T-cell (primary cell): ENCODE results near the gene KIAA0586. TPM values are rescaled to one million over a fixed set of nuclear protein-coding genes. Genes with fewer than 3 reads are reported as not detected.
"Not testable (repeated sequence)": the region's sequence is repeated elsewhere in the genome, so short reads cannot be mapped to it uniquely, and the experiment has no call there.

Experiments used
- ATAC-seq, 4 experiments: fragments of 200-7000 bp in 3 of 4; fragments of 150-1000 bp in 1 of 4; cut with Tn5 transposase; replicated peaks in 1 of 4; 1 replicate in 3 of 4; 2 replicates in 1 of 4; pipeline ENCODE4 v1.10.0; 2021; ENCODE audit warnings: moderate library complexity in 3 of 4, mild to moderate bottlenecking in 2 of 4, moderate number of reproducible peaks in 1 of 4
- CTCF ChIA-PET, 2 donors: fragments of 300-600 bp; sonication (Branson Sonifier 250); formaldehyde crosslinking; loops; one replicate each; lab custom pipeline; 2022; ENCODE audit warnings: antibody characterized with exemption in 2 of 2; lab: Charles Lee
- POLR2A ChIA-PET, 2 donors: fragments of 300-600 bp; sonication (Branson Sonifier 250); formaldehyde crosslinking; loops; one replicate each; lab custom pipeline; 2022; ENCODE audit warnings: antibody characterized with exemption in 2 of 2; lab: Charles Lee
- DNase-seq, 35 experiments: peaks; one replicate each; pipeline versions ENCODE4 v3.0.0 to v3.0.0-alpha.2; 2013 to 2023
- H3K27ac ChIP-seq: one replicate; pipeline ENCODE4 v1.5.1; 2013; ENCODE audit warnings: low read length
- H3K27me3 ChIP-seq, 2 experiments: replicated peaks in 1 of 2; 1 replicate in 1 of 2; 2 replicates in 1 of 2; pipeline versions ENCODE4 v1.6.1 to v1.7.0; 2013; ENCODE audit warnings: low read length in 1 of 2, mixed read lengths in 1 of 2; ENCODE audit not compliant: control insufficient read depth in 2 of 2, insufficient read depth in 2 of 2; ENCODE audit errors: extremely low read depth in 1 of 2
- H3K36me3 ChIP-seq, 2 donors: 1 replicate in 1 of 2; 2 replicates in 1 of 2; pipeline versions ENCODE4 v1.6.1 to v1.7.0; 2013; ENCODE audit warnings: low read length in 1 of 2; ENCODE audit not compliant: control insufficient read depth in 2 of 2, insufficient read depth in 1 of 2; ENCODE audit errors: extremely low read depth in 1 of 2
- H3K4me1 ChIP-seq, 2 experiments: 1 replicate in 1 of 2; 2 replicates in 1 of 2; pipeline versions ENCODE4 v1.6.1 to v1.7.0; 2013; ENCODE audit warnings: low read length in 2 of 2, mixed read lengths in 1 of 2; ENCODE audit not compliant: insufficient read depth in 2 of 2, control insufficient read depth in 1 of 2; ENCODE audit errors: extremely low read depth in 1 of 2
- H3K4me3 ChIP-seq, 2 donors: 1 replicate in 1 of 2; 2 replicates in 1 of 2; pipeline versions ENCODE4 v1.5.1 to v1.7.0; 2013; ENCODE audit warnings: mild to moderate bottlenecking in 2 of 2, low read length in 1 of 2, moderate library complexity in 1 of 2; ENCODE audit not compliant: control insufficient read depth in 1 of 2; ENCODE audit errors: extremely low read depth in 1 of 2
- H3K9me3 ChIP-seq: 2 replicates; pipeline ENCODE4 v1.7.0; 2013
- H3K27ac Mint-ChIP-seq, 2 donors: one replicate each; pipeline ENCODE4 v1.8.0; 2020 to 2021; ENCODE audit warnings: mild to moderate bottlenecking in 2 of 2, mixed read lengths in 2 of 2
- H3K27me3 Mint-ChIP-seq, 2 donors: one replicate each; pipeline ENCODE4 v1.8.0; 2021 to 2022; ENCODE audit warnings: mixed read lengths in 2 of 2
- H3K36me3 Mint-ChIP-seq: one replicate; pipeline ENCODE4 v1.8.0; 2021; ENCODE audit warnings: mixed read lengths
- H3K4me1 Mint-ChIP-seq, 3 donors: one replicate each; pipeline ENCODE4 v1.8.0; 2020 to 2022; ENCODE audit warnings: mixed read lengths in 3 of 3, mild to moderate bottlenecking in 1 of 3
- H3K4me3 Mint-ChIP-seq, 3 donors: one replicate each; pipeline ENCODE4 v1.8.0; 2020 to 2022; ENCODE audit warnings: mild to moderate bottlenecking in 3 of 3, mixed read lengths in 3 of 3, moderate library complexity in 3 of 3
- H3K9me3 Mint-ChIP-seq, 3 donors: one replicate each; pipeline ENCODE4 v1.8.0; 2020 to 2022; ENCODE audit warnings: mixed read lengths in 3 of 3
- WGBS: methylation state at CpG from one replicate; pipeline ENCODE4 v1.1.5; 2013; ENCODE audit warnings: missing lambda C conversion rate; ENCODE audit not compliant: insufficient coverage; 5-methylcytosine and 5-hydroxymethylcytosine counted together
- total RNA-seq, 35 experiments: library from RNA in 6 of 35; stranded (reverse) in 6 of 35; fragments of 120-200 nt in 1 of 35; gene quantifications; one replicate each; pipeline versions ENCODE4 v1.2.1 to v1.2.4 and lab custom pipeline; 2013 to 2026

KIAA0586 gene
- total RNA-seq, 5 donors from 2014 or later (not counting 1 experiment from before 2014, with no cell fraction given): 32.5 to 37.8 (median 33.7) TPM

DNA sequence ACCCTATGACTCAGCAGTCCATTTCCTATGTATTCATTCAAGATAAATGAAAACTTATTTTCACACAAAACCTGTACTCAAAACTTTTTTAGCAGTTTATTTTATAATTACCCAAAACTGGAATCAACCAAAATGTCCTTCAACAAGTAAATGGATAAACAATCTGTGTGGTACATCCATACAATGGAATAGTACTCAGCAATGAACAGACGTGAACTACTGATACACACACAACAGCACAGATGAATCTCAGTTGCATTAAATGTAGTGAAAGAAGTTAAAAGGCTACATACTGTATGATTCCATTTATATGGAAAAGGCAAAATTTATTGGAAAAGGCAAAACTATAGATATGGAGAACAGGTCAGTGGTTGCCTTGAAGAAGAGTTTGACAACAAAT lies 90.1 kb downstream of the KIAA0586 start:
- Histone ChIP-seq H3K4me3 (no peak overlapping the region), H3K36me3 (peaks cover 0 to 27% of the 10 kb centered on the region in 2 donors), H3K27me3 (no peaks in the 10 kb centered on the region), H3K27ac (no peak overlapping the region), H3K9me3 (no peaks in the 10 kb centered on the region), H3K4me1 (no peaks in the 10 kb centered on the region)
- CTCF ChIA-PET: no interaction called here
- DNase-seq: no peak
- POLR2A ChIA-PET: no interaction called here
- Mint-ChIP-seq H3K36me3 (peaks cover 75% of the 10 kb centered on the region), H3K4me1 (no peaks in the 10 kb centered on the region), H3K27ac (no peak overlapping the region), H3K4me3 (no peak overlapping the region), H3K9me3 (peaks cover 0 to 6% (median 0%) of the 10 kb centered on the region in 3 donors), H3K27me3 (no peaks in the 10 kb centered on the region)
- no CpG with 5 or more reads among the region's 1 CpG for WGBS
- no peak for ATAC-seq

DNA sequence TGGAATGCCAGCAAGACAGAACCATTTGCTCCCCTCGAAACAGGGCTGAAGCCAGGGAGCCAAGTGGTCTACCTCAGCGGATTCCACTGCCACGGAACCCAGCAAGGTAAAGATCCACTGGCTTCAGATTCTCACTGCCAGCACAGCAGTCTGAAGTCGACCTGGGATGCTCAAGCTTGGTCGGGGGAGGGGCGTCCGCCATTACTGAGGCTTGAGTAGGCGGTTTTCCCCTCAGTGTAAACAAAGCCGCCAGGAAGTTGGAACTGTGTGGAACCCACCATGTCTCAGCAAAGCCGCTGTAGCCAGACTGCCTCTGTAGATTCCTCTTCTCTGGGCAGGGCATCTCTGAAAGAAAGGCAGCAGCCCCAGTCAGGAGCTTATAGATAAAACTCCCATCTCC lies 98.2 kb downstream of the KIAA0586 start:
- not testable (repeated sequence) for H3K4me1 Mint-ChIP-seq

DNA sequence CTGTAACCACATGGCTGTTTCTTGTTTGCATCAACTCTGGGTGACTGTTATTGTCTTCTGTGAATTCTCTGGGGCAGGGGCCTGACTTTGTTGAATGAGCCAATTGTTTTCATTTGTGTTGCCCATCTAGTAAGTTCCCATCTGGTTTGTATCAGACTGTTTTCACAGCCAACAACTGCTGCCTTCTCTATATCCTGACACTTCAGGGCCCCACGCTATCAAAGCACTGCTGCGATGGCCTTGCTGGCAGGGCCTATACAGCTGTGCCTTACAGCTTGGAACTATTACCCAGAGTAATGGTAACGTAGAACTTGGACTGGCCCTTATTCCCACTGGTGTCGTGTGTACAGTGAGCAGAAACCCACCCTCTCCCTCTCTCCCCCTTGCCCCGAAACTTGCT lies 105.9 kb downstream of the KIAA0586 start:
- H3K36me3 Mint-ChIP-seq: peaks cover 19% of the 10 kb centered on the region
- H3K27me3 Mint-ChIP-seq: no peaks in the 10 kb centered on the region
- no peak overlapping the region for H3K4me3 ChIP-seq
- ChIA-PET POLR2A (no interaction called here), CTCF (interaction anchor here (0.6 to 1.3 kb wide), 2 partner anchors 9 to 10 kb away, joined by 3 to 10 read pairs; no protein-coding TSS in a partner anchor)
- 100% methylated on average over 2 of the region's 5 CpGs for WGBS
- peaks cover 0 to 2% of the 10 kb centered on the region in 2 experiments for H3K4me1 ChIP-seq
- H3K9me3 ChIP-seq: no peaks in the 10 kb centered on the region
- no peak overlapping the region for H3K27ac ChIP-seq
- no peak for DNase-seq
- no peak for ATAC-seq
- no peak overlapping the region for H3K4me3 Mint-ChIP-seq
- no peaks in the 10 kb centered on the region for H3K36me3 ChIP-seq
- peaks cover 9 to 15% (median 10%) of the 10 kb centered on the region in 3 donors for H3K4me1 Mint-ChIP-seq
- H3K9me3 Mint-ChIP-seq: peaks cover 8 to 22% (median 15%) of the 10 kb centered on the region in 3 donors
- H3K27me3 ChIP-seq: no peaks in the 10 kb centered on the region
- peak overlapping the region in 1 of 2 donors; percentile 1 for H3K27ac Mint-ChIP-seq

More for the DNA sequence above, 98.2 kb downstream of the KIAA0586 start:
- H3K27me3 ChIP-seq, H3K27ac Mint-ChIP-seq, H3K27ac ChIP-seq, H3K4me3 ChIP-seq, H3K9me3 ChIP-seq, H3K36me3 ChIP-seq, CTCF ChIA-PET, POLR2A ChIA-PET, H3K4me1 ChIP-seq, H3K27me3 Mint-ChIP-seq, H3K4me3 Mint-ChIP-seq, ATAC-seq, DNase-seq: not testable (repeated sequence)
- Mint-ChIP-seq H3K36me3 (peaks cover 48% of the 10 kb centered on the region), H3K9me3 (peaks cover 18 to 29% (median 28%) of the 10 kb centered on the region in 3 donors)
- 100% methylated on average over 10 of the region's 10 CpGs for WGBS

DNA sequence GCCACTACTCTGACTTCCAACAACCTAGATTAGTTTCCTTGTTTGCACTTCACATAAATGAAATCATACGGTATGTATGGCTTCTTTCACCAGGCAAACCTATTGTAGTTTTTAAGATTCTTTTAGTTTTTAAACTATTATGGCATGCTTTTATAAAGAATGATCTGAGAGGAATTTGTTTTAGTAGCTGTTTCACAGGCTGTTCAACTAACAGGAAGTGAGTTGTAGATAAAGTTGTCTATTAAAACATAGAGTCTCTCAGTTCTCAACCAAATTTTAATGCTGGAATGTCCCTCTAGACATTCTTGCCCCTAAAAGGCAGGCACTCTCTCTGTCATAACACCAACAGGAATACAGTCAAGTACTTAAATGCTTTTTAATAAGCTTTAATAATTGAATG lies 107.5 kb downstream of the KIAA0586 start:
- no peaks in the 10 kb centered on the region for H3K9me3 ChIP-seq
- no peaks in the 10 kb centered on the region for H3K27me3 ChIP-seq
- H3K27ac ChIP-seq: no peak overlapping the region
- Mint-ChIP-seq H3K9me3 (peaks cover 0 to 8% (median 1%) of the 10 kb centered on the region in 3 donors), H3K27ac (peak overlapping the region in 1 of 2 donors; percentile 55), H3K27me3 (no peaks in the 10 kb centered on the region), H3K36me3 (peaks cover 13% of the 10 kb centered on the region), H3K4me1 (peaks cover 9 to 15% (median 10%) of the 10 kb centered on the region in 3 donors), H3K4me3 (no peak overlapping the region)
- DNase-seq (no peak), ATAC-seq (no peak)
- ChIA-PET POLR2A (no interaction called here), CTCF (no interaction called here)
- no peak overlapping the region for H3K4me3 ChIP-seq
- H3K4me1 ChIP-seq: peaks cover 0 to 2% of the 10 kb centered on the region in 2 experiments
- WGBS: no CpG with 5 or more reads among the region's 1 CpG
- H3K36me3 ChIP-seq: no peaks in the 10 kb centered on the region

DNA sequence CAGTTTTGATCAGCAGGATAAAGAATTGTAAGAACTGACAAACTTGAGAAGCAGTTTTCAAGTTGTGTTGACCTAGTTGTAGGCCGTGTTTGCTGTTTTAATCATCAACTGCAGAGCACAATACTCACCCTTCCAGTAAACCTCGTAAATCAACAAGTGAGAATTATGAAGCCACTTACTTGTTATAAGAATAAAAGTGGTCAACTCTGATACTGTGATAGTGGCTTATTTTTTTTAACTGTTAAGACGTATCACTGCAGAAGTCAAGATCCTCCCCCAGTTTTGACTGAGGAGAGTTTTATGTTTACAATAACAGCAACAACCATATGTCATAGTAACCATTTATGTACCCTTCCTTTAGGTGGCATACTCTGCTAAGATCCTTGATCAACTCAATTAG lies 109.5 kb downstream of the KIAA0586 start:
- Histone ChIP-seq H3K36me3 (no peaks in the 10 kb centered on the region), H3K4me3 (no peak overlapping the region), H3K4me1 (peaks cover 0 to 2% of the 10 kb centered on the region in 2 experiments), H3K27ac (no peak overlapping the region), H3K9me3 (no peaks in the 10 kb centered on the region), H3K27me3 (no peaks in the 10 kb centered on the region)
- Mint-ChIP-seq H3K9me3 (peaks cover 0 to 4% (median 0%) of the 10 kb centered on the region in 3 donors), H3K27ac (no peak overlapping the region), H3K4me3 (no peak overlapping the region), H3K36me3 (peaks cover 23% of the 10 kb centered on the region), H3K27me3 (no peaks in the 10 kb centered on the region), H3K4me1 (peaks cover 7 to 15% (median 8%) of the 10 kb centered on the region in 3 donors)
- ChIA-PET POLR2A (no interaction called here), CTCF (no interaction called here)
- no CpG with 5 or more reads among the region's 3 CpGs for WGBS
- no peak for ATAC-seq
- DNase-seq: no peak

DNA sequence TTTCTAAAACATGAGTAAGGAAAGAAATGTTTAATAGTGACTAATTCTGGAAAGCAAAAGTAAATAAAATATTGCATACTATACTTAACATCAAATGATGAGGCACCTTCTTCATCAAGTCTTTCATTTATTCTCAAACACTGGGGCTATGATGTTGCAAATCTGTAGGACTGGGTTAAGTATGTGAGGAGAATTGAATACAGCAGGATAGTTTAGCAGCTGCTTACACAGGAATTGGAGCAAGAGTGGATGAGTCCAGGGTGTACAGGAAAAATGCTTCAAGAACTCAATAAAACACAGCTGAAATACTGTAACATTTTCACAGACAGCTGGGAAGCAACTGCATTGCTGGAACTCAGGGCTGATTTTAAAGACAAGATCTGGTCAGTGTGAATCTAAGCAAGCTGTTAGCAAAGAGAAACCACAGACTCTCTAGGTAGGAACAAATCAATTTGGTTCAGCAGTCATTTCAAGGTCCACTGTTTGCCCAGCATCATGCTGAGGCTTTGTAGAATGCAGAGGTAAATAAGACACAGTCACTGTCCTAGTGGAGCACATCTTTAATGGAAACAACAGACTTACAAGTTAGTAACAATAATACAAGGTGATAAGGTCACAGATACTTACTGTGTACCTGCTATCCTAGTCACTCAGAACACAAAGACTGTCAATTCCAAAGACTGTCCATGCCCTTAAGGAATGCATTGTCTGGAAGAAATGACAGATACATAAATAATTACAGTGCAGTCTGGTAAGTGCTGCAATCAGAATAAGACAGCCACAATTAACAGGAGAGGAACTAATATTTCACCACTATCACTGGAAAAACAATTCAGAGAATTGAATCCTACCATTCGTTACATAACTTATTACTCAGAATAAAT lies 113.5 kb downstream of the KIAA0586 start:
- H3K27ac Mint-ChIP-seq: no peak overlapping the region
- no peak overlapping the region for H3K27ac ChIP-seq
- ChIA-PET POLR2A (no interaction called here), CTCF (interaction anchor here in 1 of 2 donors (0.5 to 0.6 kb wide), 2 partner anchors 39 to 96 kb away, joined by 3 to 6 read pairs; no protein-coding TSS in a partner anchor)
- no peaks in the 10 kb centered on the region for H3K9me3 ChIP-seq
- H3K4me1 Mint-ChIP-seq: peaks cover 3 to 7% (median 5%) of the 10 kb centered on the region in 3 donors
- DNase-seq (no peak), ATAC-seq (no peak)
- H3K9me3 Mint-ChIP-seq: peaks cover 0 to 8% (median 3%) of the 10 kb centered on the region in 3 donors
- no peak overlapping the region for H3K4me3 ChIP-seq
- peaks cover 47% of the 10 kb centered on the region for H3K36me3 Mint-ChIP-seq
- H3K27me3 Mint-ChIP-seq: no peaks in the 10 kb centered on the region
- H3K36me3 ChIP-seq: no peaks in the 10 kb centered on the region
- no peaks in the 10 kb centered on the region for H3K27me3 ChIP-seq
- no peak overlapping the region for H3K4me3 Mint-ChIP-seq
- H3K4me1 ChIP-seq: no peaks in the 10 kb centered on the region
- WGBS: no CpG with 5 or more reads among the region's 1 CpG
